Suppressor macrophage treated with lipopolysaccharide for 1 hour (primary cell): ENCODE results near the gene HLA-DRA.
"Not testable (repeated sequence)": the region's sequence is repeated elsewhere in the genome, so short reads cannot be mapped to it uniquely, and the experiment has no call there.

Source experiments
- DNase-seq, 3 donors: peaks; one replicate each; pipeline ENCODE4 v3.0.0-alpha.2; 2020 to 2022

Gene HLA-DRA

DNA sequence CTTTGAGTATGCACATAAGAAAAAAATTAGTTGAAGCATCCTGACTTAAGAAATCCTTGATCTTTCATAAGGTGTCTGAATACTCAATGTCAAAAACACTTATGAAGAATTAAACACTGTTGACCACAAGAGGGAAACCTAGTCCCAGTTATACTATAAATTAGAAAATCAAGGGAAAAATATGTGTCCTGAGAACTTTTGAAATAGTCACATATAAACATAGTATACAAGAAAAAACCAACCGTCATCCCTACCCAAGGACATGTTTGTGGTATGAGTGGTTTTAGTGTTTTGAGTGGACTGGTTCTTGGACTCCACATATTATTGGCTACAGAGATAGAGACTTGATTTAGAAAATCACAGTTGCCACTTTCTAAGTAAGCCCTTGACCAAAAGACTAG, 7.6 kb upstream of the HLA-DRA start:
- DNase-seq: peak; percentile 57 to 84 (median 80)

DNA sequence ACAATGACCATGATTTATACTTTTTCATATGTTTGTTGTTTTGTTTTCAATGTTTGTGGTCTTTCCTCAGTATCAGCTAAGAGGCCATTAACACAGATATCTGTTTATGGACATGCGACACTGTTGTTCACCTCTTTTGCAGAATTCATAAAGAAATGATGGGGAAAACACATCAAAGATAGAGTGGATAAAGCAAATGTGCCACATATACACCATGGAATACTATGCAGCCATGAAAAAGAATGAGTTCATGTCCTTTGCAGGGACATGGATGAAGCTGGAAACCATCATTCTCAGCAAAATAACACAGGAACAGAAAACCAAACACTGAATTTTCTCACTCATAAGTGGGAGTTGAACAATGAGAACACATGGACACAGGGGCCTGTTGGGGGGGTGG, 5.7 kb upstream of the HLA-DRA start:
- not testable (repeated sequence) for DNase-seq

DNA sequence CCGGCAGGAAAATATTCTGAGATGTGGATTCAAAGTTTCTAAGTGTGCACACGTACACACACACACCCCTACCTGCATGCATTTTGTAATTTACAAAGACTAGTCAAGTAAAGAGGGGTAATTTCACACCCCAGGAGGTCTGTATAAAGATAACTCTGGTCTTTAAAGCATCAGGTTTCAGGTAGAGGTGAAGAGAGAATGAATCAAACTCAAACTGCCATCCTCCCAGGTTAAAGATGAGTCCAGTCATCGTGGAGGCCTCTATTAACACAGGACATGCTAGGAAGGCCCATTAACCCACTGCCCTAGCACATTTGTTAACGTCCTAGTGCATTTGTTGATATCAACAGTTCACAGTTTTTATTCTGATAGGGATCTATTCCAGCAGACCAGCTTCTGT, 3.5 kb upstream of the HLA-DRA start:
- no peak for DNase-seq

DNA sequence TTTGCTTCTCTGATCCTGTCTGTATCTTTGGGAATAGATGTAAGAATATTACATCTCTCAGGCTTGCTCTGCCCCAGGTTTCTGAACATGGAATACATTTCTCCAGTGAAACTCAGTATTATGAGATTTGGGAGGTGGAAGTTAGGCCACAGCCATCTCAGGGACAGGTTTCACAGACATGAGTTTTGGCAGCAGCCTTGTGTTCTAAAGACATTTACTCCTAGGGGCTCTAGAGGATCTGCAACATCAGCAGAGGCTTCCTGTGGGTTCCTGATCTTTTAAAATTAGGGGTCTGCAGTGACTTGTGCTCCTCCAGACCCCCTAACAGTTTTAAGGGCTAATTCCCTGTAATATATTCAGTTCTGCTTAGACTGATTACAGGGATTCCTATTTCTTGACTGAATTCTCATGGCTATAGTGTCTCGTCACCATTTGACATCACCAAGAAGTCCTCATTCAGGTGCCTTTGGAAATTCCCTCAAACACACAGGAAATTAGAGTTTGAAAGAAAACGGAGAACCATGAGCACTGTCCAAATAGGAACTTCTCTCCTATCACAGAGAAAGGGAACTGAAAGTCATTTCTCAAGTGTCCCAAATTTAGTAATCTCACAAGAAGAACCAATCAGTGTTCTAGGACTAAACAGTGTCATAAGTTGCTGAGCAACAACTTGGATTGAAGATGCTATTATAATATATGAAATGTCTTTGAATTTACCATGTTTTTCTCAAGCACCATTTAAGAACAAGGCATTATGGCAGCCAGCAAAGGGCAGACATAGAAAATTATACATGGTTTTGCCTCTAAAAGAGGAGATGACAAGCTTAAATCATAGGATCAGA, 2.5 kb upstream of the HLA-DRA start:
- peak; percentile 85 to 99 (median 98) for DNase-seq

DNA sequence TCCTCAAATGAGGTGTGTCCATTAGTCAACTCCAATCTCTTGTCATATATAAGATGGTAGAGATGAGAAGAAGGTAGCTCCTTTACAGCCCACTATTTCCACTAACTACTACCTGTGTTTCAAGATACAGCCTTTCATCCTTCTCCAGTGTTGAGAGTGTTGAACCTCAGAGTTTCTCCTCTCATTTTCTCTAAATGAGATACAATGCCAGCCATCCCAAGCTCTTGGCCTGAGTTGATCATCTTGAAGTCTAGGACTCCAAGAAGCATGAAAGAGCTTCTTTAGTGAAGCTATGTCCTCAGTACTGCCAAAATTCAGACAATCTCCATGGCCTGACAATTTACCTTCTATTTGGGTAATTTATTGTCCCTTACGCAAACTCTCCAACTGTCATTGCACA, 548 bp upstream of the HLA-DRA start:
- DNase-seq: no peak

DNA sequence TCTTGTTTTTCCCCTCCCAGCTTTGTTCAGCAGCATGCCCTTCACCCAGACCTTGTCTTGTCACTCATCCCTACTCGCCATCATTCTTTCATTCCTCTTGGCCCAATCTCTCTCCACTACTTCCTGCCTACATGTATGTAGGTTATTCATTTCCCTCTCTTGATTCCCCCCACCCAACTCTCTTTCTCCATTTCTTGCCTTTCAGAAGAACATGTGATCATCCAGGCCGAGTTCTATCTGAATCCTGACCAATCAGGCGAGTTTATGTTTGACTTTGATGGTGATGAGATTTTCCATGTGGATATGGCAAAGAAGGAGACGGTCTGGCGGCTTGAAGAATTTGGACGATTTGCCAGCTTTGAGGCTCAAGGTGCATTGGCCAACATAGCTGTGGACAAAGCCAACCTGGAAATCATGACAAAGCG, 2.6 kb downstream of the HLA-DRA start:
- no peak for DNase-seq

DNA sequence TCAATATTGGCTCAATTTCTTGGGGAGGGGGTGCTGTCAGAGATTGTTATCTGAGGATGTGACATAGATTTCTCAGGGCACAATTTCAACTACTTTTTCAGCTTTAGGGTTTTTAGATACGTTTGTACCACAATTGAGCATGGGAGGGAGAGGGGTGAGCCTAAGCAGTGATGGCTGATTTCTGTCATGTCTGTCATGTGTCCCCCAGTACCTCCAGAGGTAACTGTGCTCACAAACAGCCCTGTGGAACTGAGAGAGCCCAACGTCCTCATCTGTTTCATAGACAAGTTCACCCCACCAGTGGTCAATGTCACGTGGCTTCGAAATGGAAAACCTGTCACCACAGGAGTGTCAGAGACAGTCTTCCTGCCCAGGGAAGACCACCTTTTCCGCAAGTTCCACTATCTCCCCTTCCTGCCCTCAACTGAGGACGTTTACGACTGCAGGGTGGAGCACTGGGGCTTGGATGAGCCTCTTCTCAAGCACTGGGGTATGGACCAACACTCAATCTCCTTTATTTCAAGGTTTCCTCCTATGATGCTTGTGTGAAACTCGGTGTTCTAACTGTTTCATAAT, 3.4 kb downstream of the HLA-DRA start:
- DNase-seq: no peak

DNA sequence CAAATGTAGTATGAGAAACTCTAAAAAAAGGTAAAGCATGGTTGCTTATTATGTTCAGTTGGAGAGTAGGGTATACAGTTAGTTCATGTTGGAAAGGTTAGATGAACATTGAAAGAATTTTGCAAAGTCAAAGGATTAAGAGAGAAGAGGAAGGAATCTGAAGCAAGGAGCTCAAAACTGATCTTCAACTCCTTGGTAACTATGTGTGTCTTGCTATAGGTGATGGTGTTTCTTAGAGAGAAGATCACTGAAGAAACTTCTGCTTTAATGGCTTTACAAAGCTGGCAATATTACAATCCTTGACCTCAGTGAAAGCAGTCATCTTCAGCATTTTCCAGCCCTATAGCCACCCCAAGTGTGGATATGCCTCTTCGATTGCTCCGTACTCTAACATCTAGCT, 4.7 kb downstream of the HLA-DRA start:
- no peak for DNase-seq

DNA sequence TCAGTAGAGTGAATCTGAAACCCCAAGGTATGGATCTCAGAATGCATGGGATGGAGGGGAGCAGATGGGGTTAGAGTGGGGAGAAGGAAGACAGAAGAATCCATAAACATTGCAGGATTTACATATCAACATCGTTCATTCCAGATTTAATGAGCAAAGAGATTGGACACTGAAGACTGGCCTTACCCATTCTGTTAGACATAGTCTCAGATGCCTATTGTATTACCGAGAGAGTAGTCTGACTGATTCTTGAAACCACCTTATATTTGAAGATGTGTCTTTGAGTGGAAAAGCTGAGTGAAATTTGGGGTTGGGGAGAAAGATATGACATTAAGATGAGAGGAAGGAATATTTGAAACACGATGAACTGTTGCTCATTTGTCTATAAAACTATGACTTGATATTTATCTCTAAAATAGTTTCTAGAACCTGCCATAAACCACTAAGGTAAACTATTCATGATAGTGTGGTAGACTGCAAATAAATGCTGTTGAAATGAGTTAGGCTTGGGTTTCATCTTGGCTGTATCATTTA, 5.7 kb downstream of the HLA-DRA start:
- DNase-seq: no peak

DNA sequence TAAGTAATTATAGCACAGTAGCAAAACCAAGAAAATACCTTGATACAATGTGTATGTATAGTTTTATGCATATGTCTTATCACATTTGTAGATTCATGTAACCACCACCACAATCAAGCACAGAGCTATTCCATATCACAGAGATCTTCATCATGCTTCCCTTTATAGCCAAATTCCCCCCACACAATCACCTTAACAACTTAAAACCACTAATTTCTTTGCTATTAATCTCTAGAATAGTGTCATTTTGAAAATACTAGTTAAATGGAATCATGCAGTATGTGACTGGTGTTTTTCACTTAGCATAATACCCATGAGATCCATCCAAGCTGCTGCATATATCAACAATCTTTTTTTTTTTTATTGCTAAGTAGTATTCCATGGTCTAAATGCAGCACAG, 8.2 kb downstream of the HLA-DRA start:
- no peak for DNase-seq

DNA sequence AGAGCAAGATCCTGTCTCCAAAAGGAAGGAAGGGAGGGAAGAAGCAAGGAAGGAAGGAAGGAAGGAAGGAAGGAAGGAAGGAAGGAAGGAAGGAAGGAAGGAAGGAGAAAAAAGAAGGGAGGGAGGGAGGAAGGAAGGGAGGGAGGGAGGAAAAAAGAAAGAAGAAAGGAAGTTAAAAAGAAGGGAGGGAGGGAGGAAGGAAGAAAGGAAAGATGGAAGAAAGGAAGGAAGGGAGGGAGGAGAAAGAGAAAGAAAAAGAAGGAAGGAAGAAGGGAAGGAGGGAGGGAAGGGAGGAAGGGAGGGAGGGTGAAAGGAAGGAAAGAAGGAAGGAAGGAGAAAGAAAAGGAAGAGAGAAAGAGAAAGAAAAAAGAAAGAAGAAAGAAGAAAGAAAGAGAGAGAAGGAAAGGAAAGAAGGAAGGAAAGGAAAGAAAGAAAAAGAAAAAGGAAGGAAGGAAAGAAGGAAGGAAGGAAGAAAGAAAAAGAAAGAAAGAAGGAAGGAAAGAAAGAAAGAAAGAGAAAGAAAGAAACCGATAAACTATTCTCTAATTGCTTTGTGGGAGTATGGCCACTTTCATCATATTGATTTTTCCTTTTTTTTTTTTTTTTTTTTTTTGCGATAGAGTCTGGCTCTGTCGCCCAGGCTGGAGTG, 9.5 kb downstream of the HLA-DRA start:
- no peak for DNase-seq

DNA sequence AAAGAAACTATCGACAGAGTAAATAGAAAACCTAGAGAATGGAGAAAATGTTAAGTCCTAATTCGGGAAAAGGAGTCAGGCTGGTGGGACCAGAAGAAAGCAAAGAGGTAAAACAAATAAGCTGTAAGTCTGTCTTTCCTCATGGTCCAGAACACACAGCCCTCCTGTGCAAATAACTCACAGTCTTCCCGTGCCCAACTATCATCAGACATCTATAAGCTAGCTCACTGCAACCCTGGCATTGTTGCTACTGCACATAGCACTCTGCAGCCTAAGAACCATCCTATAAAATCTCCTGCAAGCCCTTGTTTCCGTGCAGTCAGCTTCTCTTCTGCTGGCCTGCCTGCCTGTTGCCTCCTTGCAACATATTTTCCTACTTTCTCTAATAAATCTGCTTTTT, 17.4 kb downstream of the HLA-DRA start:
- DNase-seq: no peak

DNA sequence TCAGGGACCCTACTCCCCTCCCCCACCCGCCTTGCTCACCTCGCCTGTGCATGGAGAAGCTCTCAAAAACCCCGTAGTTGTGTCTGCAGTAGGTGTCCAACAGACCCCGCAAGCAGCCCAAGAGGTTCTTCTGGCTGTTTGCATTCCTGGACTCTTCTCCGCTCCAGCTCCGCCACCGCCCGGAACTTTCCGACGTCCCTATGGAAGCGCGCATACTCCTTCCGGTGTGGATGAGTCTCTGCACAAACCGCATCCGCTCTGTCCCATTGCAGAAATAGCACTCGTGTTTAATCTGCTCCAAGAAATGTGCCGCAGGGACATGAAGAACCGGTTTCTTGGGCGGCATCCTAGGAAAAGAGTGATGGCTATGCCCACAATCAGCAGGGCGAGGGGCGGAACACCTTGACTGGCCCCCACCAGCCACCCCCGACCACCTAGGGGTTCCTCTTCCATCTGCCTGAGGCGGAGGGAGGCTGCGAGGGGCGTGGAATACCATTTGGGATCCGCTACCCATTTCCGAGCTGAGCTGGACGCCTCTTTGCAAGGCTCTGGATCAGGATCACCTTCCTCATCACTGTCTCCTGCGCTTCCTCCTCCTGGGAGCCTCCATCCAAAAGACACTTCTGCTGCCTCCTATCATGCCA, 20.2 kb downstream of the HLA-DRA start:
- DNase-seq: peak in 2 of 3 donors; percentile 23 to 24

DNA sequence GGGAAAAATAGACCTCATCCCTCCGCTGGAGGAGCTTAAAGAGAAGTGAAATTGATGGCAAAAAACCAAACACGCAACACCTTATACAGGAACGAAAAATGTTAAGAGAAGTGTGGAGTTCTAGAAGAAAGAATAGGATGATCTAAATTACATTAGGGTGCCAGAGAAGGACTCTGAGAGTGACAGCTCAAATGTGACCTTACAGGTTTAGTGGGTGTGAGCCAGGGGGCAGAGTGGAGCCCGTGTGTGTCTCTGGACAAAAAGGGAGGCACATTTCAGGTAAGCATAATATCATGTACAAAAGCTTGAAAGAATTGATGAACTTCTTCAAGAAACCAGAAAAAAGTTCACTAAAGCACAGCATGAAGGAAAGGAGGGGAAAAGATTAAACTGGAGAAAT, 20.8 kb downstream of the HLA-DRA start:
- no peak for DNase-seq

DNA sequence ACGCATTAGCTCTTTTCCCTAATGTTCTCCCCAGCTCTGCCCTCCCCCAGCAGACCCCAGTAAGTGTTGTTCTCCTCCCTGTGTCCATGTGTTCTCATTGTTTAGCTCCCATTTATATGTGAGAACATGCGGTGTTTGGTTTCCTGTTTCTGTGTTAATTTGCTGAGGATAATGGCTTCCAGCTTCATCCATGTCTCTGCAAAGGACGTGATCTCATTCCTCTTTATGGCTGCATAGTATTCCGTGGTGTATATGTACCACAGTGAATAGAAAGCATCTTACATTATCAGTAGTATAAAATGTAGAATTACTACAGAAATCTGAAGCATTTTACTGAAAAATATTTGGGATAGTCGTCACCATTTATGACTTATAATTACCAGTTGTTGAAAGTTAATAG, 21.8 kb downstream of the HLA-DRA start:
- no peak for DNase-seq

DNA sequence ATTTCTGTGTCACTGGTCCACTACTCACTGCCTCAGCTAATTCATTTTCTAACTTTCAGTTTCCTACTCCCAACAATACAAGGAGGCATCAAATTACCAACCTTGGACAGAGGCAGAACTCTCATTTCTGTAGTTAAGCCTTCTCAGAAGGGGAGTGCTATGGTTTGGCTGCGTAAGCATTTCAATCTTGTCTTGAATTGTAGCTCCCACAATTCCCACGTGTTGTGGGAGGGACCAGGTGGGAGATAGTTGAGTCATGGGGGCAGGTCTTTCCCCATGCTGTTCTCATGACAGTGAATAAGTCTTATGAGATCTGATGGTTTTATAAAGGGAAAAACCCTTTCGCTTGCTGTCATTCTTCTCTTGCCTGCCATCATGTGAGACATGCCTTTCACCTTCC, 22.9 kb downstream of the HLA-DRA start:
- DNase-seq: peak; percentile 62 to 81 (median 76)

DNA sequence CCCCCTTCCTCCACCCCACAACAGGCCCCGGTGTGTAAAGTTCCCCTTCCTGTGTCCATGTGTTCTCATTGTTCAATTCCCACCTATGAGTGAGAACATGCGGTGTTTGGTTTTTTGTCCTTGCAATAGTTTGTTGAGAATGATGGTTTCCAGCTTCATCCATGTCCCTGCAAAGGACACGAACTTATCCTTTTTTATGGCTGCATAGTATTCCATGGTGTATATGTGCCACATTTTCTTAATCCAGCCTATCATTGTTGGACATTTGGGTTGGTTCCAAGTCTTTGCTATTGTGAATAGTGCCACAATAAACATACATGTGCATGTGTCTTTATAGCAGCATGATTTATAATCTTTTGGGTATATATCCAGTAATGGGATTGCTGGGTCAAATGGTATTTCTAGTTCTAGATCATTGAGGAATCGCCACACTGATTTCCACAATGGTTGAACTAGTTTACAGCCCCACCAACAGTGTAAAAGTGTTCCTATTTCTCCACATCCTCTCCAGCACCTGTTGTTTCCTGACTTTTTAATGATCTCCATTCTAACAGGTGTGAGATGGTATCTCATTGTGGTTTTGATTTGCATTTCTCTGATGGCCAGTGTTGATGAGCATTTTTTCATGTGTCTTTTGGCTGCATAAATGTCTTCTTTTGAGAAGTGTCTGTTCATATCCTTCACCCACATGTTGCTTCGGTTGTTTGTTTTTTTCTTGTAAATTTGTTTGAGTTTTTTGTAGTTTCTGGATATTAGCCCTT, 28.2 kb downstream of the HLA-DRA start:
- DNase-seq: not testable (repeated sequence)

DNA sequence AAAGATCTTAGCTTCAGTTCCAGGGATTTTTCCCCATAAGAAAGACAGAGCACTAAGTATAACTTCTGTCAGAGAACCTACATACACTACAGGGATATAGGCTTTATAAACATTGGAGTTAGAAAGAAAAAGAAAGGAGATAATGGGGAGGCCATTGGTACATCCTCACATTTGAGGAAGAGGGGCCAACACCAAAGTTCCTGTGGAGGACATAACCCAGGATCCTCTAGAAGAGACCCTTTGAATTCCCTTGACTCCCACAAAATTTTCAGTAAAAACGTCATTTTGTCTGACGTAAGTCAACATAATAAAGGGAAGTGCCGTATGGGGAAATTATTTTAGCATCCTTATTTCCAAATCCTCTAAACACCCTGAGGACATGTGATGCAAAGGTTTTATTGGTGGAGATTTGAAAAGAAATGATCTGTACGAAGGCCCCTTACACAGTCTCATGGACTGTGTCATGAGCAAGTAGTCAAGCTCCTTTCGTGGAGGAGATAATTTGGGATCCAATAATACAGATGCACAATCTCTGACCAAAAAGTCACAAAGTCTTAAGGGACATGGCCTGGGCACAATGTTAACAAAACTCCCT, 33.2 kb downstream of the HLA-DRA start:
- peak; percentile 72 to 94 (median 91) for DNase-seq

DNA sequence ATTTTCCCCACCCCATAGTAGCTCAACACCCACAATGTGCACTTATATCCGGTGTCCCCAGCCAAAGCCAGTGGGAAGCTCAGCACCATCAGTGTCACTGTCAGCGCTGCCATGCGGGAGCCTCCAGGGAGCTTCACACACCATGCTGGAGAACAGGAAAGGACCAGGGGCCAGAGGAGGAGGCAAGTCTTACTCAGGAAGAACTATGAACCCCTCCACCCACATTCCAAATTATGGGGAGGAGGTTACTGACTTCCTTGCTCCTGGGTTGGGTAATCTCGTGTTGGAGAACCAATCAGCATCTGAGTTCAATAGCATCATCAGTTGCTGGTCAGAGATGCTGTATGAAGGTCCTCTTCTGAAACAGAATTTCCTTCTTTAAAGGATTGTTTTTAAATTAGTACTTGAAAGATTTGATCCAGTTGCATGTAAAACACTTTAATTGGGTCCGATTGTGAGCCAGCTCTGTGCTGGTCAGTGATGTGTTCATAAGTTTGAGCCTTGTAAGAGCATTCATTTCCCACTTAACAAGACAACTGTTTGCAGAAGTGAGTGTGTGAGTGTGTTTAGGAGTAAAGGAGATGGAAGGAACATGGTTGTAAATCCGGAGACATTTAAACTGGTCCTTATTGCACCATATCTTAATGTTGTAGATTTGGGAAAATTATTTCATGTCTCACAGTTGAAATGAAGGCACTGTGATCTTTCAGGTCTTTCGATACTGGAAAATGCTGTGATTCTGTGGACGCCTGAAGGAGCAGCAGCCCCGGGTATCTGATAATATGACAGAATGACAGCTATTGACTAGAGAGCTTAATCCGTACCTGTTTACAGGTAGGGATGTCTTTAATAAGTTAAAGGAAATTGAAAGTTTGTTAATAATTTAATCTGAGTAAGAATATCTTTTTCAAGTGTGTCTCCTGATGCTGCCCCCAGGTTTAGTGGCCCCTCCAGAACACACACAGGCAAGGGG, 34.0 kb downstream of the HLA-DRA start:
- DNase-seq: peak; percentile 37 to 65 (median 61)

DNA sequence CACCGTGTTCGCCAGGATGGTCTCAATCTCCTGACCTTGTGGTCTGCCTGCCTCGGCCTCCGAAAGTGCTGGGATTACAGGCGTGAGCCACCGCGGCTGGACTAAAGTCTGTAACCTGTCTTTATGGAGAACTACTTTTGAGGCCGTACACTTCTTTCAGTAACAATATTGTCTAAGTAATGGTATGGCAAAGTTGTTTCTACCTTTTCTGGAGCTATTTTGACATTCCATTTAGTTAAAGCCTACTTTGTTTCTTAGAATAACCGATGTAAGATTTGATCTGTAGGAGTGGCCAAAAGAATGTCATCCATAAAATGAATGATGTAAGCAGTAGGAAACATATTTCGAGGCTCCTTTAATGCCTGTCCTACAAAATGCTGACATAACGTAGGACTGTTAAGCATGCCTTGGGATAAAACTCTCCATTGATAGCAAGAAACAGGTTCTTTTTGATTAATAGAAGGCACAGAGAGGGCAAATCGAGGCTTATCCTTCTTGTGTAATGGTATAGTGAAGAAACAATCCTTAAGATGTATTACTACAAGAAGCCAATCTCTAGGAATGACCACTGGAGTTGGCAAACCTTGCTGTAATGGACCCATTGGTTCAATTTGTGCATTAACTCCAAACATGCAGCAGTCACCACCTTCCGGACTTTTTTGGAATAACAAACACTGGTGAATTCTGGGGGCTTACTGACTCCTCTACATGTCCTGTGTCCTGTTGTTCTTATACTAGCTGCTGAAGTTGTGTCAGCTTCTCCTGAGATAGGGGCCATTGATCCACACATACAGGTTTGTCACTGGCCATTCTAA, 35.9 kb downstream of the HLA-DRA start:
- DNase-seq: no peak
